Measurements from ENCODE around the gene UBAC1.

GRCh38 chr9:135993765-135994500 is 32.8 kb upstream of the UBAC1 start:
- TF ChIP-seq CTCF (conservative IDR thresholded peaks at IDR 0.05 in 1 of 2, IDR thresholded peaks at IDR 0.05 in 1 of 2; ENCODE audit: extremely low read depth in 1 of 2, insufficient read depth in 1 of 2, low read depth in 1 of 2, low read length in 2 of 2): no peak
- TF ChIP-seq EZH2 (IDR thresholded peaks at IDR 0.05; ENCODE audit: borderline replicate concordance, low read length): no peak

Measured in mammary epithelial cell (primary cell).